Measurements from ENCODE around the gene VPS11. TPM values are rescaled to one million over a fixed set of nuclear protein-coding genes. Genes with fewer than 3 reads are reported as not detected.

VPS11 gene
- total and polyA plus RNA-seq, 2 experiments from 2014 or later = 22.1 to 22.3 TPM

DNA sequence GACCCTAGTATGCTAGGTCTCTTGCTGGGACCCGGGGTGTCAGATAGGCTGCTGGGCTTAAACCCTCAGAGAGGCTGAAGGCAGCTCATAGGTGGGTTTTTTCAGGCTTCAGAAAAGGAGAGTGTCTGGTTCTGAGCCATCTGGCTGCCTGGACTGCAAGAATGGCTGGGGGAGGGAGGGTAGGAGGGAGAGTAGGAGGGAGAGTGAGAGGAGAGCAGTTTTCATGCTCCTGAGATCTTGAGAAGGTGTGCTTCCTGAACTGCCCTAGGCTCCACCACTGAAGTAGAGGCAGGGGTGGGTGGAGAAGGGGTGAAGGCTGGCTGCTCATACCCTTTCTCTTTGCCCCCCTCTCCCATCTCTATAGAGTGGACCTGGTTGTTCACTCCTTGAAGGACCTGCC, 21.7 kb downstream of the VPS11 start:
- Histone ChIP-seq H3K27ac (no peak overlapping the region), H3K27me3 (no peaks in the 10 kb centered on the region), H3K4me3 (no peak overlapping the region), H3K36me3 (peaks cover 13% of the 10 kb centered on the region), H3K4me1 (ENCODE audit: low read depth) (peaks cover 16% of the 10 kb centered on the region), H3K9me3 (ENCODE audit: low read depth) (no peaks in the 10 kb centered on the region)
- TF ChIP-seq, protein P1, sequence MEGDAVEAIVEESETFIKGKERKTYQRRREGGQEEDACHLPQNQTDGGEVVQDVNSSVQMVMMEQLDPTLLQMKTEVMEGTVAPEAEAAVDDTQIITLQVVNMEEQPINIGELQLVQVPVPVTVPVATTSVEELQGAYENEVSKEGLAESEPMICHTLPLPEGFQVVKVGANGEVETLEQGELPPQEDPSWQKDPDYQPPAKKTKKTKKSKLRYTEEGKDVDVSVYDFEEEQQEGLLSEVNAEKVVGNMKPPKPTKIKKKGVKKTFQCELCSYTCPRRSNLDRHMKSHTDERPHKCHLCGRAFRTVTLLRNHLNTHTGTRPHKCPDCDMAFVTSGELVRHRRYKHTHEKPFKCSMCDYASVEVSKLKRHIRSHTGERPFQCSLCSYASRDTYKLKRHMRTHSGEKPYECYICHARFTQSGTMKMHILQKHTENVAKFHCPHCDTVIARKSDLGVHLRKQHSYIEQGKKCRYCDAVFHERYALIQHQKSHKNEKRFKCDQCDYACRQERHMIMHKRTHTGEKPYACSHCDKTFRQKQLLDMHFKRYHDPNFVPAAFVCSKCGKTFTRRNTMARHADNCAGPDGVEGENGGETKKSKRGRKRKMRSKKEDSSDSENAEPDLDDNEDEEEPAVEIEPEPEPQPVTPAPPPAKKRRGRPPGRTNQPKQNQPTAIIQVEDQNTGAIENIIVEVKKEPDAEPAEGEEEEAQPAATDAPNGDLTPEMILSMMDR (IDR thresholded peaks at IDR 0.05; ENCODE audit: low read depth, low read length) = no peak
- DNase-seq (ENCODE audit: low read depth in 1 of 2, low spot score in 1 of 2) = no peak

DNA sequence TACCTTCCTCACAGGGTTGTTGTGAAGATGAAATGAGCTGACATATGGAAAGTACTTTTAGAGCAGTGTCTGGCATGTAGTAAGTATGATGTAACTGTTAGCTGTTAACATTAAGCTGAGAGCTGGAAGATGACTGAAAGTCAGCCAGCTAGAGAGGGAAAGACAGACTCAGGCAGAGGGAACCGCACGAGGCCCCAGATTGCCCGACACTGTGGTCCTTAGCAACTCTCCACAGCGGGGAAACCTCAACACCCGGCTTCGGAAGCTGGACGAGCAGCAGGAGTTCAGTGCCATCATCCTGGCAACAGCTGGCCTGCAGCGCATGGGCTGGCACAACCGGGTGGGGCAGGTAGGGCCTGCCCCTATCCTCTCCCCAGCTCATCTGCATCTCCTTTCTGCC, 23.6 kb downstream of the VPS11 start:
- no peak for DNase-seq (ENCODE audit: low read depth in 1 of 2, low spot score in 1 of 2)
- no peak overlapping the region for H3K4me3 ChIP-seq
- TF ChIP-seq, protein P1 (IDR thresholded peaks at IDR 0.05; ENCODE audit: low read depth, low read length) = no peak
- H3K4me1 ChIP-seq (ENCODE audit: low read depth) = peaks cover 10% of the 10 kb centered on the region
- H3K27ac ChIP-seq = no peak overlapping the region
- H3K27me3 ChIP-seq = no peaks in the 10 kb centered on the region
- H3K9me3 ChIP-seq (ENCODE audit: low read depth) = no peaks in the 10 kb centered on the region
- peaks cover 13% of the 10 kb centered on the region for H3K36me3 ChIP-seq

DNA sequence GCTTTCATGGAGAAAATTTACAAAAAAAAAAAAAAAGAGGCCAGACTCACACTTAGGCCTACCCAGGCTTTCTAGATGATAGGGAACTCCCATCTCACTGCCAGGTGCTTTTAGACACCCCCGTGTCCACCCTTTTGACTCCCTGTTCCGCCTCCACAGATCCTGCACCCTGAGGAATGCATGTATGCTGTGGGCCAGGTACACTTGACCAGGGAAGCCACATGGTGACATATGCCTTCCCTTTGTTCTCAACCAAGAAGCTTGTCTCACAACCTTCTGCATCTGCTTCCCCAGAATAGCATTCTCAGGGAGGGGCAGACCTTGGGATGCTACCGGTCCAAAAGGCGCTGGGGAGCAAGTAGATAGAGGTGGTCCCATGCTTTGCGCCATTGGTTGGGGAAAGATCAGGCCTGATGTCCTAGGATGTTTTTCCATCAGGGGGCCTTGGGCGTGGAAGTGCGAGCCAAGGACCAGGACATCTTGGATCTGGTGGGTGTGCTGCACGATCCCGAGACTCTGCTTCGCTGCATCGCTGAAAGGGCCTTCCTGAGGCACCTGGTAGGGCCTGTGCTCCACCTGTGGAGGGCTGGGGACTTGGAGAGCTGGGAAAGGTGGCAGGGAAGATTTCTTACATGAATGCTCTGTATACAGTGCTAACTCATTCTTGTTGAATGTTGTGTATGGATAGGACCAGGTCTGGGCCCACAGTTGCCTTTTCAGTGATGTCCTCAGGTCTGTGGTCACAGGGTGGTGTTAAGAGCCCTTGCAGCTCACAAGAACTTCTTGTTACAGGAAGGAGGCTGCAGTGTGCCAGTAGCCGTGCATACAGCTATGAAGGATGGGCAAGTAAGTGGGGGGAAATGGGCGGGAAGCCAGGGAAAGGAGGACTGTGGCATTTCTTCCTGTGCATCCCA, 24.6 kb downstream of the VPS11 start:
- Histone ChIP-seq H3K36me3 (peaks cover 20% of the 10 kb centered on the region), H3K27ac (no peak overlapping the region), H3K4me1 (ENCODE audit: low read depth) (peaks cover 10% of the 10 kb centered on the region), H3K27me3 (no peaks in the 10 kb centered on the region), H3K9me3 (ENCODE audit: low read depth) (no peaks in the 10 kb centered on the region), H3K4me3 (peak overlapping the region; percentile 74)
- peak in 1 of 2 donors; percentile 4 for DNase-seq (ENCODE audit: low read depth in 1 of 2, low spot score in 1 of 2)
- TF ChIP-seq, protein P1 (IDR thresholded peaks at IDR 0.05; ENCODE audit: low read depth, low read length) = no peak

DNA sequence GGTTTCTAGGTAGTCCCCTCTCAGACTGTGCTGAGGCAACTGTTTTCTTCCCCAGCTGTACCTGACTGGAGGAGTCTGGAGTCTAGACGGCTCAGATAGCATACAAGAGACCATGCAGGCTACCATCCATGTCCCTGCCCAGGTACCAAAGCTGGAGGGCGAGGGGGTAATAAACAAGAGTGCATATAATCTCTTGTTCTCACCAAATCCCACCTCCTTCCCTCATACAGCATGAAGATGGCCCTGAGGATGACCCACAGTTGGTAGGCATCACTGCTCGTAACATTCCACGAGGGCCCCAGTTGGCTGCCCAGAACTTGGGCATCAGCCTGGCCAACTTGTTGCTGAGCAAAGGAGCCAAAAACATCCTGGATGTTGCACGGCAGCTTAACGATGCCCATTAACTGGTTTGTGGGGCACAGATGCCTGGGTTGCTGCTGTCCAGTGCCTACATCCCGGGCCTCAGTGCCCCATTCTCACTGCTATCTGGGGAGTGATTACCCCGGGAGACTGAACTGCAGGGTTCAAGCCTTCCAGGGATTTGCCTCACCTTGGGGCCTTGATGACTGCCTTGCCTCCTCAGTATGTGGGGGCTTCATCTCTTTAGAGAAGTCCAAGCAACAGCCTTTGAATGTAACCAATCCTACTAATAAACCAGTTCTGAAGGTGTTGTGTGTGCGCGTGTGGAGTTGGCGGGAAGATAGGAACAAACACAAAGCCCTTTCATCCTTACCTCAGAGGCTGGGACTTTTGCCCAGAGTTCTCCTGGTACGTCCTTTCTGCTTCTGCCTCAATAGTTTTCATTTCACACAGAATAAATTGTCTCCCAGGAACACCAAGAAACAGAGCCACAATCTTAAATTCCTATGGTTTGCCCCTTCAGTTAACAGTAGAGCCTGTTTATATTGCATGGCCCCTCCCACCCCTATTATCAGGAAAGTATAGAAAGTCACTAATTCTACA, 25.5 kb downstream of the VPS11 start:
- H3K27me3 ChIP-seq = no peaks in the 10 kb centered on the region
- peak overlapping the region; percentile 93 for H3K27ac ChIP-seq
- peaks cover 10% of the 10 kb centered on the region for H3K4me1 ChIP-seq (ENCODE audit: low read depth)
- peak overlapping the region; percentile 74 for H3K4me3 ChIP-seq
- H3K36me3 ChIP-seq = peaks cover 30% of the 10 kb centered on the region
- peak in 1 of 2 donors; percentile 34 for DNase-seq (ENCODE audit: low read depth in 1 of 2, low spot score in 1 of 2)
- TF ChIP-seq, protein P1 (IDR thresholded peaks at IDR 0.05; ENCODE audit: low read depth, low read length) = no peak
- no peaks in the 10 kb centered on the region for H3K9me3 ChIP-seq (ENCODE audit: low read depth)
